Stimulated activated effector memory CD8-positive, alpha-beta T cell treated with anti-CD3 and anti-CD28 coated beads, Interleukin-12 subunit alpha, Interleukin-12 subunit beta, amount 100 ng/mL, for 72 hours (primary cell): Measurements from ENCODE around the gene CRYZL1.
"Not testable (repeated sequence)": the region's sequence is repeated elsewhere in the genome, so short reads cannot be mapped to it uniquely, and the experiment has no call there.

Experiments used
- ATAC-seq: fragments of 150-1000 bp; cut with Tn5 transposase; 2 replicates; pipeline ENCODE4 v1.10.0; 2021
- DNase-seq, 2 donors: peaks; one replicate each; pipeline ENCODE4 v3.0.0; 2021 to 2022; ENCODE audit warnings: low spot score in 2 of 2
- H3K27ac Mint-ChIP-seq: one replicate; pipeline ENCODE4 v1.8.0; 2022; ENCODE audit warnings: mild to moderate bottlenecking, mixed read lengths
- H3K36me3 Mint-ChIP-seq: one replicate; pipeline ENCODE4 v1.8.0; 2022; ENCODE audit warnings: mild to moderate bottlenecking, mixed read lengths
- H3K4me1 Mint-ChIP-seq: one replicate; pipeline ENCODE4 v1.8.0; 2022; ENCODE audit warnings: mixed read lengths
- H3K4me3 Mint-ChIP-seq: one replicate; pipeline ENCODE4 v1.8.0; 2022; ENCODE audit warnings: mild to moderate bottlenecking, mixed read lengths
- H3K9me3 Mint-ChIP-seq: one replicate; pipeline ENCODE4 v1.8.0; 2022; ENCODE audit warnings: mixed read lengths

The CRYZL1 gene

DNA sequence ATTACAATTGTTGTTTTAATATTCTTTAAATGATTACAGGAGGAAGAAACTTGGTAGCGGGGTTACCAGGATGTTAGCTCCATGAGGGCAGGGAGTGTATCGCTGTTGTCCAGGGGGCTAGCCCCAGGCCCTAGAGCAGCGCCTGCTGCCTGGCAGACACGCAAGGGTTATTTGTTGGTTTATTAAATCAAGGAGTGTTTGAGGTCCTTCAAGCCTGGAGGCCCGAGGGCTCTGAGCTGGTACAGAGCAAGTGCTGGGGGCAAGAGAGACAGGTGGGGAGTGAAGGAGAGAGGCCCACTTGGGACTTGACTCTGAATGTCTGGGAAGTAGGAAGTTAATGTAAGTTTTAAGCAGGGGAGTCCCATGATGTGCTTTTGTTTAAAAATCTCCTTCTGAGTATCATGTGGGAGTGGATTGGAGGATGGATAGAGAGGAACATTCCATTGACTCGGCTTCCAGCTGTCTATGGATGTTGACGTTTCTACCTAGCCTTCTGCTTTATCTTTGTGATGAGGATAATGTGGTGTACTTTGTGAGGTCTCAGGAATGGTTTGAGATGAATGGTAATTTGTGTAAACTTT lies 9.5 kb upstream of the CRYZL1 start:
- Mint-ChIP-seq H3K4me3 (no peak overlapping the region), H3K36me3 (no peaks in the 10 kb centered on the region), H3K9me3 (no peaks in the 10 kb centered on the region), H3K27ac (no peak overlapping the region), H3K4me1 (no peaks in the 10 kb centered on the region)
- DNase-seq = no peak
- no peak for ATAC-seq

DNA sequence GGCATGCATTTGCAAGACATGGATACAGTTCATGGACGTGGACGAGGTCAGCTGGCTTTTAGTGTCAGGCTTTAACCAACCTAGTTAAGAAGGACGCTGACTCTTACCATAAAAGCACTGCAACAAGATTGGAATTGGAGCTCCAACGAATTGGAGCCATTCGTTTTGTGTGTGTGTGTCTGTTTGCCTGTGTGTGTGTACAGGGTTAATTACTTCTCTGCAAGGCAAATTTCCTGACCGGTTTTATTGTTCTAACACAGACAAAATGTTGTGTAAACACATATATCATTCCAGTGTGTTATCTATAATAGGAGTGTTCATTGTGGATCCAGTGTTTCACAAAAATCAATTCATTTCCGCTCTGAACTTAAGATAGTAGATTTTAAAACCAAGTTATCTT lies 8.7 kb upstream of the CRYZL1 start:
- DNase-seq = no peak
- no peaks in the 10 kb centered on the region for H3K36me3 Mint-ChIP-seq
- H3K4me1 Mint-ChIP-seq = no peaks in the 10 kb centered on the region
- H3K9me3 Mint-ChIP-seq = no peaks in the 10 kb centered on the region
- no peak overlapping the region for H3K27ac Mint-ChIP-seq
- ATAC-seq = no peak
- H3K4me3 Mint-ChIP-seq = no peak overlapping the region

- Mint-ChIP-seq H3K4me1 (peaks cover 3% of the 10 kb centered on the region), H3K27ac (no peak overlapping the region), H3K4me3 (no peak overlapping the region), H3K9me3 (no peaks in the 10 kb centered on the region), H3K36me3 (no peaks in the 10 kb centered on the region)
- DNase-seq (no peak), ATAC-seq (no peak)
These were observed 7.0 kb upstream of the CRYZL1 start for GRCh38 chr21:33648555-33648954.

- no peaks in the 10 kb centered on the region for H3K9me3 Mint-ChIP-seq
- no peak for DNase-seq
- H3K27ac Mint-ChIP-seq = no peak overlapping the region
- no peak for ATAC-seq
- no peaks in the 10 kb centered on the region for H3K36me3 Mint-ChIP-seq
- peaks cover 6% of the 10 kb centered on the region for H3K4me1 Mint-ChIP-seq
- H3K4me3 Mint-ChIP-seq = no peak overlapping the region
These were observed 6.0 kb upstream of the CRYZL1 start for GRCh38 chr21:33647587-33647986.

GRCh38 chr21:33645730-33646129 lies 4.2 kb upstream of the CRYZL1 start:
- DNase-seq (no peak), ATAC-seq (no peak)
- Mint-ChIP-seq H3K36me3 (peaks cover 10% of the 10 kb centered on the region), H3K9me3 (no peaks in the 10 kb centered on the region), H3K4me1 (peaks cover 17% of the 10 kb centered on the region), H3K27ac (no peak overlapping the region), H3K4me3 (no peak overlapping the region)

GRCh38 chr21:33644383-33645074 lies 3.0 kb upstream of the CRYZL1 start:
- Mint-ChIP-seq H3K36me3 (peaks cover 10% of the 10 kb centered on the region), H3K27ac (no peak overlapping the region), H3K9me3 (no peaks in the 10 kb centered on the region), H3K4me1 (peaks cover 17% of the 10 kb centered on the region), H3K4me3 (peak overlapping the region; percentile 73)
- ATAC-seq (no peak), DNase-seq (no peak)

- ATAC-seq = no peak
- peak overlapping the region; percentile 70 for H3K27ac Mint-ChIP-seq
- no peak for DNase-seq
- no peaks in the 10 kb centered on the region for H3K9me3 Mint-ChIP-seq
- peaks cover 17% of the 10 kb centered on the region for H3K4me1 Mint-ChIP-seq
- H3K36me3 Mint-ChIP-seq = peaks cover 10% of the 10 kb centered on the region
- H3K4me3 Mint-ChIP-seq = peak overlapping the region; percentile 73
These were observed 2.2 kb upstream of the CRYZL1 start for GRCh38 chr21:33643658-33644311.

DNA sequence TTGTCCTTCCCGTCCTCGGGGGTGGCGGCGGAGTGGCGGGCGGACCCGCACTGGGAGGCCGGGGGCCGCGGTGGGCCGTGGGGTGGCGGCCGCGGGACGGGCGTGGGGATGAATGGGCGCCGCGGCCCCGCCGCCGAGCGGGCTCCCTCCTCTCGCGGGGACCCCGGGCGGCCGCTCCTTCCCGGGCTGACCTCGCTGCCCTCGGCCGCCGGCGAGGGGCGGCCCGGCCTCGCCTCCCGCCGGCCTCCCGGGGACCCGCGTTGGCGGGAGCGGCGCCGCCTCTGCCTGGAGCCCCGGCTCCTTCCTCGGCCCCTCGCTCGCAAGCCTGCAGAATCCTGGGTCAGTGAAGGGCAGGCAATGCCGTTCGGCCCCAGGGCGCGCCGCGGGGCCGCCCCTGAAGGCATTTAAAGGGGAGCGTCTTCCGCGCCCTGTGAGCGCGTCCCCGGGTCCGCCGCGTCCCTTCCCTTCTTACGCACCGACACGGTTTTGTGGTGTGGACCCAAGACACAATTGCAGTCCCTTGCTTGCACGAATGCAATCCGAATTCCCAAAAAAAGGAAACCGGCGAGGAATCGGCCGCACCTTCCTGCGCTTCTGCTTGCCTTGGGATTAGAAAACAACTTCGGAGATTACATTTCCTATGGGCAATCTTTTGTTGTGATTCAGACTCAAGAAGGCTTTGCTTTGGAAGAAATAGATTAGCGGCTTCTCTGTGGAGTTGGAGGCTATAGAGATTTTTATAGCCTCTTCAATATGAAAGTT lies 1.5 kb upstream of the CRYZL1 start:
- Mint-ChIP-seq H3K4me1 (peaks cover 17% of the 10 kb centered on the region), H3K36me3 (peaks cover 10% of the 10 kb centered on the region), H3K4me3 (peak overlapping the region; percentile 73), H3K9me3 (no peaks in the 10 kb centered on the region), H3K27ac (peak overlapping the region; percentile 70)
- DNase-seq (peak; percentile 25 to 58), ATAC-seq (no peak)

DNA sequence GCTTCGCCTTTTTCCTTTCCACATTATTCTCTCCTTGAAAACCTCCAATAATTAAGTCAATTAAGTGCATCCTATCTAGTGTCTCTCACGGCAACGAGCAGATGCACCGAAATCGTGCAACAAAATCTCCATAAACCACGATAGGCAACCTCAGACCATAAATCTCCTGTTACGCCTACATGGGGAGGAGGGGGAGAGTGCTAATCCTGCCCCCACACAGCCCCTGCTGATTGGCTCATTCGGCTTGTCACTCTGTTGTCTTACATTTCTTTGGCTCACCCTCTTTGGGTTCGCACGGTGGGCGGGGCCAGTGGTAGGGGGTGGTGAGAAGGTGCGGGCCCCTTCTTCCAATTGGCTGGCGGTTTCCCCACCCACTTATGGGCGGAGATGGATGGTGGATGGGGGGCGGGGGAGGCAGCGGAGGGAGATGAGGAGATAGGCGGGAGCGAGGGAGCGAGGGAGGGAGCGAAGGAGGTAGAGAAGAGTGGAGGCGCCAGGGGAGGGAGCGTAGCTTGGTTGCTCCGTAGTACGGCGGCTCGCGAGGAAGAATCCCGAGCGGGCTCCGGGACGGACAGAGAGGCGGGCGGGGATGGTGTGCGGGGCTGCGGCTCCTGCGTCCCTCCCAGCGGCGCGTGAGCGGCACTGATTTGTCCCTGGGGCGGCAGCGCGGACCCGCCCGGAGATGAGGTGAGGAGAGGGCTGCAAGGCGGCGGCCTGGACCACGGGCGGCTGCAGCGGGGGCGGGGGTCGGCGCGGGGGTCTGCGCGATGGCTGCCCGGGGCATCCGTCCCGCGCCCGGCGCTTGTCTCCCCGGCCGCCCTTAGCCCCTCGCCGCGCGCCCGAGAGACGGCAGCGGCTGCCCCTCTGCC lies 720 bp upstream of the CRYZL1 start, which contains the start of gene ITSN1:
TSS of gene ITSN1 (plus strand) at position 475 of the 869 bp plus-strand sequence. CDS start 76,328 bp downstream, outside the sequence.
- DNase-seq (peak; percentile 95 to 99), ATAC-seq (peak; percentile 93)
- Mint-ChIP-seq H3K27ac (peak within 1 kb of the TSS; percentile 90), H3K36me3 (peaks cover 10% of the 10 kb centered on the region), H3K4me3 (peak within 1 kb of the TSS; percentile 73), H3K4me1 (peaks cover 17% of the 10 kb centered on the region), H3K9me3 (no peaks in the 10 kb centered on the region)

DNA sequence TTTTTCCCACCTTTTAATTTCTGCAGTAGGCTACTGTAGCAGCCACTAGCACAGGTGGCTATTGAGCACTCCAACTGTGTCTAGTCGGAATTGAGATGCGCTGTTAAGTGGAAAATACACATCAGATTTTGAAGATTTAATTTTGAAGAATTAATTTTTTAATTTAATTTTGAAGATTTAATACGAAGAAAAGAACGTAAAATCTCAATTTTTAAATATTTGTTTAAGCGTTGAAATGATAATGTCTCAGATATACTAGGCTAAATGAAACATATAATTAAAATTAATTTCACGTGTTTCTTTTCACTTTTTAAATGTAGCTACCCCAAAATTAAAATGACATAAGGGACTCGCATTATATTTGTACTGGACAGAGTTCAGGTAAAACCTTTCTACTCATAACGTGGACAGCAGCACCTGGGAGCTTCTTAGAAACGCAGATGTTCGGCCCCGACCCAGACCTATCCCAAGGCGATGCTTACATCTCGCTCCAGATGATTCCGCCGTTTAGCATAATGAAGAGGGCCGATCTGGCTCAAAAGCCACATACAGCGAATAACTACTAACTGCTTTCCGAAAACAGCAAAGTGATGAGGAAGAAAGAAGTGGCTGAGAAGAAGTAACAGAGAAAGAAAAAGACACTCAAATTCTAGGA lies 717 bp downstream of the CRYZL1 start:
- peaks cover 23% of the 10 kb centered on the region for H3K4me1 Mint-ChIP-seq
- H3K36me3 Mint-ChIP-seq = peaks cover 10% of the 10 kb centered on the region
- no peak for DNase-seq
- H3K9me3 Mint-ChIP-seq = no peaks in the 10 kb centered on the region
- H3K27ac Mint-ChIP-seq = peak overlapping the region; percentile 90
- peak overlapping the region; percentile 73 for H3K4me3 Mint-ChIP-seq
- no peak for ATAC-seq

DNA sequence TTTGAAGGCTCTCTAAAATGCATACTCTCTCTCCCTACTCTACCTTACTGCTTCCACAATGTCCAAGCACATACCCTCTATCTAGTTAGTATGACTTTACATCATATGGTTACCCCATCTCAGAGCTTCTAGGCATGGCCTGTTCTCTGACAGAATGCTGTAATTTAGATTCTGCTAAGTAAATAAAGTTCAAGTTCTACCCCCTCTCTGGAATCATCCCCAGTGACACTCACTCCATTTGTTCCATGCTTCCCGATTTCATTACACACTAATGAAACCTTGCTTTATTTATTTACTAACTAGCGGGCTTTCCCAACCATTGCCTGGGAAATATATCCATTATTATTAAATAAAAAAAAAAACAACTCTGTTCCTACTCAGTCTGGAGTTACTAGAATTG lies 7.3 kb downstream of the CRYZL1 start:
- Mint-ChIP-seq H3K9me3 (no peaks in the 10 kb centered on the region), H3K4me1 (peaks cover 13% of the 10 kb centered on the region), H3K36me3 (peaks cover 26% of the 10 kb centered on the region), H3K27ac (no peak overlapping the region), H3K4me3 (no peak overlapping the region)
- ATAC-seq (no peak), DNase-seq (no peak)

- not testable (repeated sequence) for H3K9me3 Mint-ChIP-seq, H3K4me1 Mint-ChIP-seq, DNase-seq, ATAC-seq, H3K27ac Mint-ChIP-seq, H3K4me3 Mint-ChIP-seq
- peaks cover 73% of the 10 kb centered on the region for H3K36me3 Mint-ChIP-seq
These were observed 15.4 kb downstream of the CRYZL1 start for GRCh38 chr21:33626151-33626550.

DNA sequence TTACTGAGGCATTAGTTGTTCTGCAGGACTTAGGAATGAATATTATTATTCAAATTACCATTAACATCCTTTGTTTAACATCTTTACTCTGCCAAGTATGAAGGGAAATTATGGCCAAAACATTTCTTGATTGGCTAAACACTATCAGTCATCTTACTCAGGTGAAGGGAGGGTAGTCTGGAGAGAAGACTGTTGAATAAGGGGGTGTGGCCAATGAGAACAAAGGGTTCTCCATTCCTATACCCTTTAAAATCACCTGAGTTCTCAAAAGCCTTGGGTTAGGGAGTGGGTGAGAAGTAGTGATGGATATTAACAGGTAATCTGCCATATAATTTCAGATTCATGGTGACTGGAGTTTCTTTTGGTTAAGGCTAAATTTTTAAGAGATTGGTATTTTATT lies 19.3 kb downstream of the CRYZL1 start:
- no peaks in the 10 kb centered on the region for H3K9me3 Mint-ChIP-seq
- H3K4me1 Mint-ChIP-seq = no peaks in the 10 kb centered on the region
- H3K36me3 Mint-ChIP-seq = peaks cover 55% of the 10 kb centered on the region
- H3K27ac Mint-ChIP-seq = no peak overlapping the region
- no peak for ATAC-seq
- H3K4me3 Mint-ChIP-seq = no peak overlapping the region
- no peak for DNase-seq

- no peaks in the 10 kb centered on the region for H3K4me1 Mint-ChIP-seq
- no peak overlapping the region for H3K27ac Mint-ChIP-seq
- H3K4me3 Mint-ChIP-seq = no peak overlapping the region
- ATAC-seq (no peak), DNase-seq (no peak)
- peaks cover 65% of the 10 kb centered on the region for H3K36me3 Mint-ChIP-seq
- H3K9me3 Mint-ChIP-seq = no peaks in the 10 kb centered on the region
These were observed 21.8 kb downstream of the CRYZL1 start for GRCh38 chr21:33619726-33620125.
